Body of pancreas (tissue), 4 donors: ENCODE measurements around the gene SNED1.

Experiments used
- POLR2A ChIP-seq, 3 donors: fragments of 450-650 bp; IDR thresholded peaks; one replicate each; pipeline ENCODE4 v1.6.1; 2016; ENCODE audit warnings: antibody characterized with exemption in 3 of 3, mild to moderate bottlenecking in 2 of 3
- TF ChIP-seq, protein P1 (sequence below), 7 experiments: fragments of 450-650 bp in 4 of 7; fragments of 200-600 bp in 3 of 7; sonication (generic) in 3 of 7; IDR thresholded peaks; one replicate each; pipeline ENCODE4 v1.5.1; 2016 to 2019; ENCODE audit warnings: antibody characterized with exemption in 7 of 7

DNA sequence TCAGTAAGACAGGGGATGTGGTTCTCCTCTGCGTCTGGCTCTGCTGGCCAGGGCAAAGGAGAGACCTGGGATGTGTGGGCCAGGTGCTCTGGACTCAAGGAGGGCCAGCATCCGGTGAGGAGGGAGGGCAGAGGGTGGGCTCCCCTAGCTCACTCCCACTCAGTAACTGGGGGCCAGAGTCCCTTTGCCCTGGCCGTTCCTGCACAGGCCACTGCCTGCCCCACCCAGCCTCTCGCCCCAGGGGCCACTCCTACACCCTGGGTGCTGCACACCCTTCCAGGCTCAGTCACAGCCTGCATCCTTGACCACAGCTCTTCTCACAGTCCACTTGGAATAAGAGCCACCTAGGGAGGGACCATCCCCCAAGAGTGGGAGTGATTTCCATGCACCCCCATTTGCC is 41.0 kb downstream of the SNED1 start:
- TF ChIP-seq, protein P1, sequence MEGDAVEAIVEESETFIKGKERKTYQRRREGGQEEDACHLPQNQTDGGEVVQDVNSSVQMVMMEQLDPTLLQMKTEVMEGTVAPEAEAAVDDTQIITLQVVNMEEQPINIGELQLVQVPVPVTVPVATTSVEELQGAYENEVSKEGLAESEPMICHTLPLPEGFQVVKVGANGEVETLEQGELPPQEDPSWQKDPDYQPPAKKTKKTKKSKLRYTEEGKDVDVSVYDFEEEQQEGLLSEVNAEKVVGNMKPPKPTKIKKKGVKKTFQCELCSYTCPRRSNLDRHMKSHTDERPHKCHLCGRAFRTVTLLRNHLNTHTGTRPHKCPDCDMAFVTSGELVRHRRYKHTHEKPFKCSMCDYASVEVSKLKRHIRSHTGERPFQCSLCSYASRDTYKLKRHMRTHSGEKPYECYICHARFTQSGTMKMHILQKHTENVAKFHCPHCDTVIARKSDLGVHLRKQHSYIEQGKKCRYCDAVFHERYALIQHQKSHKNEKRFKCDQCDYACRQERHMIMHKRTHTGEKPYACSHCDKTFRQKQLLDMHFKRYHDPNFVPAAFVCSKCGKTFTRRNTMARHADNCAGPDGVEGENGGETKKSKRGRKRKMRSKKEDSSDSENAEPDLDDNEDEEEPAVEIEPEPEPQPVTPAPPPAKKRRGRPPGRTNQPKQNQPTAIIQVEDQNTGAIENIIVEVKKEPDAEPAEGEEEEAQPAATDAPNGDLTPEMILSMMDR (IDR thresholded peaks at IDR 0.05), result no peak
- TF ChIP-seq POLR2A (IDR thresholded peaks at IDR 0.05), result no peak
